Stimulated activated CD4-positive, alpha-beta T cell treated with anti-CD3 and anti-CD28 coated beads, Interleukin-1b, Interleukin-23, amount 100 ng/mL, for 4 hours (primary cell): ENCODE results near the gene KCNAB1.

Experiments
- DNase-seq, 2 donors: peaks; one replicate each; pipeline ENCODE4 v3.0.0-alpha.2; 2020; ENCODE audit warnings: low read depth in 2 of 2

The KCNAB1 gene

DNA sequence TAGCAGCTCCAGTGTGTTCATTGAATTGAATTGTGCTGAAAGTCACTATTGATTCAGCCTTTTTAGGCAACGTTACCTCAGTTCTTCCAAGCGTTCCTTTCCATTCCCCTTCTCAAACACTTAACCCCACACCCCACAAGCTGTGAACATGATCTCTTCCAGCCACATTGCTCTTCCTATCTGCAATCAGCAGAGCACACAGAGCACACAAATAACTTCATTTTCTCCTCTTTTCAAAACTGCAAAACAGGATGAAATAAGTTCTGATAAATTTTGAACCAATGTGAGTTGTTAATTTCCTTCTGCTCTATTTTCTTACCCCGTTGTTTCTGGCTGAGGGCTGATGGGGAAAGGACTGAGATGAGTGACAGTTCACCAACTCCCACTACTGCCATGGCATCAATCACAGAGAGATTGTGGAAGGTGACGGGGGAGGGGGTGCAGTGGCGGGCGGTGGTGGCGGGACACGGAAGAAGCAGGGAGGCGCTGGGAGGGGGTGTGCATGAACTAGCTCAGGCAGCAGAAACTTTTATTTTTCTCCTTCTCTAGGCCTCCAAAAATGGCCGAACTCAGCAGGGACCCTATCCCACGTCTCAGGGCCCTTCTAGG is 287.3 kb downstream of the KCNAB1 start:
- DNase-seq, result no peak

DNA sequence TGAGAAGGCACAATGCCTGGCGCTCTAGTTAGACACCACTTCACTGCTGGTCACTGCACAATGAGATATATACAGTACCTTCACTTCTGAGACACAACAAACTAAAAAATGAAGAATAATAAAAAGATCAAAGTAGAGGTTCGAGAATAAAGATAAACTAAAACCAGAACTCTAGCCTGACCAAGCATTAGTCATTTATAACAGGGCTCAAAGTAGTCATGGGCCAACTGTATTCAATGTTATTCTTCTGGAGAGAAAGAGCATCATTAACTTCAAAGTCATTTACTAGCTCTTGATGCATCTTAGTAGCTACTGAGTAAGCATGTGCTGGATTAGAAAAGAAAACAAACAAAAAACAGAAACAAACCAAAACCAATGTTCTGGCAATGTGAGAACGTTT is 289.3 kb downstream of the KCNAB1 start:
- no peak for DNase-seq

DNA sequence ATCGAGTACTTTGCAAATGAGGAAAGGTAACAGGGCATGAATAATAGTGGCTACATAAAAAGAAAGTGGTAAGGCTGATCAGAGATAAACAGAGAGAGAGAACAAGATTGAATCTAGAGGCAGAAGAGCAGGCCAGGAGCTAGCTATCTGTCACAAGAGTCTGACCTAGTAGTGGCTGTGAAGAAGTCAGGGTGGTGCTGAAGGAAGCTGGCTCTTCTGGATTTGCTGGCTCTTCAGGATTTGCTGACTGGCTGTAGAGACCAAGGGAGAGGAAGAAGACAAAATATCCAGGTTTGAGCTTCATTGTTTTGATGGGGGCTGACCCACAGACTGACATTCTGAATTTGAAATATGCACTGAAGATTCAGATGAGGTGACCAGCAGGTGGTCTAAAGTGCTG is 292.2 kb downstream of the KCNAB1 start:
- no peak for DNase-seq

DNA sequence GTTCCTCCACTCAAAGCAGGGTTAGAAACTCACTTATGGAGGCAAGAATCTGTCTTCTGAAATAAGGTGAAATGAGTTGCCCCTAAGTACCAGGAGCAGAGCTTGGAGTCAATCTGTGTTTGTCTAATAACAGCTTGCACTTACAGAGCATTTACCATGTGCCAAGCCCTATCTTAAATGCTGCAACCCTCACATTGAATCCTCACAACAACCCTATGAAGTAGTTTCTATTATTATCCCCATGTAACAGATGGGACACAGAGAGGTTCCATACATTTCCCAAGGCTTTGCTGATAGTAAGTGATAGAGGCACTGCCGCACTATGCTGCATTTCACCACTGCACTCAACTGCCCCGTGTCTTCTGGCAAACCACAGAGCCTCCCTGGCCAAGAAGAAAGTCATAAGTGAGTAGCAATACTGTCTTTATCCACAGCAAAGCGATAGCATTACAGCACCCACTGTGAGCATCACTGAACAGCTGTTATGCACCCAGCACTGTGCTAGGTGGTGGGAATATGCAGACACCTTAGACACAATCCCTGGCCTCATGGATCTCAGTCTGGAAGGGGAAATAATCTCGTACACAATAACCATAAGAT is 293.0 kb downstream of the KCNAB1 start:
- no peak for DNase-seq

DNA sequence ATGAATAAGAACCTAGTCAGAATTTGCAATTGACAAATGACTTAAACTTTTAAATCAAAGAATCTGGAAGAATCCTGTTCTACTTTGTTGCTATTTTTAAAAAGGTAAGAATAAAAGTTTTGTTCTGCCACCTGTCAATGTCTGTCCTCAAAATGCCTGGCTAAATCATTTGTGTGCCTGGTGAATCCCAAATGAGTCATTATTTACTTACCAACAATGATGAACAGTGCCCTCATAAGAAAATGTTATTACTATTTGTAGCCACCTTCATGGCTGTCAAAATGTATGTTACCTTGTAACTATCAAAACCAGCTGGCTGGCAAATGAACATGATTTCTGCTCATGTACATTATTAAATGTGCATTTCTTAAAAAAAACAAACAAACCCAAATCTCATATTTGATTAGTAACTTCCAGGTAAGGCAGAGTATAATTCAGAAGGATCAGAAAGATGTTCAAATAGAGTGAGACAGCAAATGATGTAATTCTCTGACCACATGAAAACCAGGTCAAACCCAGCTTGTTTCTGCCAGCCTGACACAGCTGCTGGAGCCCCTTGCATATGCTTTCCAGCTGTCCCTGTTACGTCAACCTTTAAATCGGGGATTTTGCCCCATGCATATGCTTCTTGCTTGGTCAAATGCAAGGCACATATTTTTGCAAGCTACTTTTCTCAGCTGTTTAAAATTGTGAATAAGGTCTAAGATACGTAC is 296.6 kb downstream of the KCNAB1 start:
- DNase-seq, result no peak

DNA sequence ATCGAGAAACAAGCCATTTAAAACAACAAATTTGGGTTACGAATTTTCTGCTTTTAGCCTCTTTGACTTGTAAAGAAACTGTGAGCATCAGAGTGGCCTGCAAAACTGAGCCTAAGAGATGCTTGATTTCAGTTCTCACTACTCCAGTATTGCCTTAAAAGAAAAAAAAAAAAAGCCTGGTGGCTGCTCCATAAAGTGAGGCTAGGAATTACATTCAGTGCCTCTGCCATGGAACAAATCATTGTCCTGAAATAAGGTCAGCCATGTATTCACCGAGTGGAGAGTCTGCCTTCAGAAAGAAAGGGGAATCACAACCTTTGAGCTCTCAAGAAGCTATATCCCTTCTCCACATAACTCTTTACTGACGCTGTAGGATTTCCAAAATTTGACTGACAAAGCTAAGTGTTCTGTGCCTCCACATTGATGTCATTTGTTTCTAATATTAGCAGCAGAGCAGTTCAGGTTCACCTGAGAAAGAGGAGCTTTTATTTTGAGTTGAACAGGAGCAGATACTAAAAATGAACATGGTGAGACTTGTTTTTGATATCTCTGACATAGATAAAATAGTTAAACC is 297.3 kb downstream of the KCNAB1 start:
- no peak for DNase-seq

DNA sequence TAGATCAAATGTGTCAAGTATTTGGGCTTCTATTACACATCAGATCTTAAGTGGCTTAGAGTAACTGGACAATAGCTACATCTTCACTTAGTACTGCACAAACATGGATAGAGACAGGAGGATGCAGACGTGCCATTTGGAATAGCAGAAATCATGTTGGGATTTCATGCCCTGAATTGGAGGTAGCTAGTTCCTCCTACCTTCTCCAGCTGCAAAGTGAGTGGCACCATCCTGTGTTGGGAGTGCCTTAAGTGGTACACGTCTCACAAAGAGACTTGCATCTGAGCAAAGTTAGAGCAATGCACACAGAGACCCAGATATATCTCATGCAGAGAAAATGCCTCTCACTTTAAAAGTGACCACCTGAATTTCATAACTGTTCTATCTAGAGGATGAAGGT is 298.1 kb downstream of the KCNAB1 start:
- no peak for DNase-seq

DNA sequence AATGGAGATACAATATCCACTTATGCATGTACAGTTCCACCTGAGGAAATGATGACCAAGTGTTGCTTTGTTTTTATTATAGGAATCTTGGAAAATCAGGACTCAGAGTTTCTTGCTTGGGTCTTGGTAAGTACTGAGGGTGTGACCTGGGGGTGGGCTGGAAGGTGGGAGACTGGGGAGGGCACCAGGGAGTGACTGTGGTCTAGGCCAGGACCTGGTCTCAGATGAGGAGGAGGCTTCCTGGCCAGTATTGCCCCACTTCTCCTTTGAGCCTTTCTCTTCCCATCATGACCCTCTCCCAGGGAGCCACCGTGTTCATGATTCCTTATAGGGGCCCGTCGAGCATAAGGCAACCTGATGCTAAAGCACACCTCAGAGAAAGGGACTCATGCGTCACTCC is 301.2 kb downstream of the KCNAB1 start:
- no peak for DNase-seq

DNA sequence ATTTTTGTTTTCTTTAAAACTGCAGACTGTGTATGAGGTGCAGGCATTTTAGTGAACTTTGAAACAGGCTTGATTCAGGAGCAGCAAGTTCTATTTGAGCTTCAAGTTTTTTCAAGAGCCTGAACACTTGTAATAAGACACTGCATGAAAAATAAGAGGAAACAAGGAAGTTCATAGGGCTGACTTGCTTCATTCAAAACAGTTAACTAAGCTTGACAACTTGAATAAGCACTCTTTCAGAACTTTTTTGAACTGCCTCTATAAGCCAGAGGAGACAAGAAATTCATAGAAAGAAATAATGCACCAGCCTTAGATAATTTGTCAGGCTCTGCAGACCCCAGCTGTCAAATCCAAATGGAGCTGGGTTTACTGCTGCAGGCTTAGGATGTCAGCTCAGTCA is 304.4 kb downstream of the KCNAB1 start:
- no peak for DNase-seq

DNA sequence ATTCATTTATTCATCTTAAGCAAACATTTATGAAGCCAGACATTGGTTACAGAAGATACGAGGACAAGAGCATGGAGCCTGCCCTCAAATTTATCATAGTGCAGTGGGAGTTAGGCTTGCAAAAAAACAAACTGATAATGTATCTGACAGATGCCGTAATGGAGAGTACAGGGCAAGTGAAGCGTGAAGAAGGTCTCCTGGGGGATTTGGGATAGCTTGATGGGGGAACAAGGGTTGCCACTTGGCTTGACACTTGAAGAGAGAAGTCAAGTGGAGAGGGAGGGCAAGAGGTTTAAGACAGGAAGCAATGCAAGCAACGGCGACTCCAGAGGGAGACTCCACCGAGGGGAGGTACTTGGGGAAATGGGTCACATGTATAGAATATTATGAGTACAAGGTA is 305.3 kb downstream of the KCNAB1 start:
- no peak for DNase-seq

DNA sequence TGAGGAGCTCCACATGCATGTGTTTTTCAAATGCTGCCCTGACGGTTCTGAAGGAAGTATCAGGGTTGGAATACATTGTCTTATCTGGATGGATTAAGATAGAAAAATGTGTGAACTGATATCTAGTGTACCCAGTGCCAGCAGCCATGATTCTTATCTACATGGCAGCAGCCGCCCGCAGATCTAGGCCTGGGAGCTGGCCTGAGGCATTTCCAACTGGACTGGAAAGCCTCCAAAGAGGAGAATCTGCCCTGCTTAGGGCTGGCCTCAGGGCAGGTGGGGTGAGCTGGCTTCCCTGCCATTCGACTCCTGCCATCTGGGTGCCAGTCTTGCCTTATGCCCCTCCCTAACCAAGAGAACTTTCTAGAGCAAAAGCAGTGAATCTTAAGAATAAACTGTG is 308.7 kb downstream of the KCNAB1 start:
- DNase-seq, result no peak

DNA sequence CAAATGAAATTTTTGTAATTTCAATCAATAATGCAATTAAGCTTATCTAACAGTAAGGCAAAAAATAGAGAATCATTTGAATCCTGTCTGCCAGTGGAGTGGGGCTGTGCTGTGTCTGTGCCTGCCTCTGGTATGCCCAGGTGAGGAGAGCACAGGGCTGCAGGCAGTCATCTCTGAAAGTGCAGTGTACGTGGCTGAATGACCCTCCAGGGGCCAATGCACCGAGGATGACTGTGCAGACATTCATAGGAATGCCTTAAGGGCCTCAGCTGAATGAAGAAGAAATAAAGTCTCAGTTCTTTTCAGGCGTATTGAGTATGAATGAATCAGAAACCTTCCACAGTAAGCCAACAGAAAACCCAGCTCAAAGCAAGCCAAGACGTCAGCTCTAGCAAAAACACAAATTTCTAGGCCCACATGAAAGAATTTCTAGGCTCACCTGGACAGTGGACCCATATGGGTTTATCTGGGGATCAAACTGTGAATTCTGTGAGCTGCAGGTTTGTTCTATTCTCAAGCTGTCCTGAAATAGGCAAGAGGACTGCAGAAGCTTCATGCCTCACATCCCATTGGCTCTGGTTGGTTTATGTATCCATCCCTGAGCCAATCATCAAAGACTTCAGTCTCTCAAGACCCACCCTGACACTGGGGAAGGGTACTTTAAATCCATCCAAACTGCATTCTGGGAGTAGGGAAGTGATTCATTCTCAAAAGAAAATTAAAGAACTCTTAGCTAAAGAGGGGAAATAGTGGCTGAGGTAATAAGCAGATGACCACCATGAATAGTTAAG is 311.2 kb downstream of the KCNAB1 start:
- no peak for DNase-seq

DNA sequence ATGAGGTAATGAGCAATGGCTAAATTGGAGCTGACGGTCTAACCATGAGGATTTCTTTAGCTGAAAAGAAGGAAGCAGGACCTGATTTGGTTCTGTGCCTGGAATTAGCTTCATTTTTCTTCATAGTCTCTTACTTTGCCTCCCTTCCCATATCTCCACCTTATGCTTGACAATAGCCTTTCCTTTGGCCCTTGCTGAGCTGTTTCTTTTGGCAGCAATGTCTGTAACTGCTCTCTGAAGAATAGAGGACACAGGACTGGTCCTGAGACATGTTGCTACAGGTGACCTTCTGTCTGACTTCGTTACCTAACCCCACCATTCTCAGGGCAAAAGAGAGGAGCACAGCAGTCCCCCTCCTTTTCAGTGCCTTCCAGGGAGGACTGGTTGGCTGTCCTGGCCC is 312.2 kb downstream of the KCNAB1 start:
- DNase-seq, result no peak

DNA sequence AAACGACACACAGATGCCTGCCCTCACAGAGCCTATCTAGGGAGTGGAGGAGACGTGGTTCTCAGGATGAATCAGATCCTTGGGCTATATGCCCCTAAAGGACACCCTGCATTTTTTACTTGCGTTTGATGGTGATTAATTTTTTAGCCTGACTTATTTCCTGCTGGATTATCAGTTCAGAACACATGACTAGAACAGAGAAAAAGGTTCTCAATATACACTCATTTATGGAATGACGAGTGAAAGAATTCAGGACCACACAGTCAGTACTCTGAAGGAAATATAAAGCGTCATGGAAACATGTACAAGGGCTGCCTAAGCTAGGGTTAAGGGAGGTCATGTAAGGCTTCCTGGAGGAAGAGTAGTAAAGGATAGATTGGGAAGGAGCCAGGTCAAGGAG is 312.8 kb downstream of the KCNAB1 start:
- no peak for DNase-seq

DNA sequence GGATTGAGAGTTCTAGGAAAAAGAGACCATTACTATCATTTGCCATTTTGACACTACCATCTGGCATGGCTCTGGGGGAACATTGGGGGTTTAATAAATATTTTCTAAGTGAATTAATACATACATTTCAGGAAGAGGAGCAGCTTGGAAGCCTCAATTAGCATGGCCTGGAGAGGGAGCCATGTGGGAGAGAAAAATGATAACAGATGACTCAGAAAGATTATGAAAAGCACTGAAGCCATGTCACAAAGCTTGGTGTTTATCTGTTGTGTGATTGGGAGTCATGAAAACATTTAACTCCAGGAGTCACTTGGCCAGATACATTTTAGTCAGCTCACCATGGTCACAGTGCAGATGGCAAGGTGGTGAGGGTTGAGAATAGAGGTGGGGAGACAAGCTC is 313.5 kb downstream of the KCNAB1 start:
- DNase-seq, result no peak

DNA sequence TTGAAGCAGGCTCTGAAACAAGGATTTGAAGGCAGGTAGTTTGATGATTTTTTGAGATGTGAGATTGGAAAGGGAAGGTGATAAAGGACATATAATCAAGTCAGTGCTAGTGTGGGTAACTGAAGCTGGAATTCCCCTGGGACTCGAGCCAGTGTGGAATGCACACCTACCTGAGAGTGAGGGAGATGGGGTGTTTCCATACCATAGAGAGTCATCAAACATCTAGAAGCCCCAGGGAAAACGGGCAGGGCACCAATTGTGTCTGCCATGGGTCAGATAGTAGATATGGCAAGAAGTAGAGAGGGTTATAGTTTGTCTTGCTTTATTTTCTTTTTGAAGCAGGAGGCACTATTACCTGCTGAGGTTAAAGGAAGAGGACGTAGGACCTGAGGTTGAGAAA is 314.5 kb downstream of the KCNAB1 start:
- no peak for DNase-seq

DNA sequence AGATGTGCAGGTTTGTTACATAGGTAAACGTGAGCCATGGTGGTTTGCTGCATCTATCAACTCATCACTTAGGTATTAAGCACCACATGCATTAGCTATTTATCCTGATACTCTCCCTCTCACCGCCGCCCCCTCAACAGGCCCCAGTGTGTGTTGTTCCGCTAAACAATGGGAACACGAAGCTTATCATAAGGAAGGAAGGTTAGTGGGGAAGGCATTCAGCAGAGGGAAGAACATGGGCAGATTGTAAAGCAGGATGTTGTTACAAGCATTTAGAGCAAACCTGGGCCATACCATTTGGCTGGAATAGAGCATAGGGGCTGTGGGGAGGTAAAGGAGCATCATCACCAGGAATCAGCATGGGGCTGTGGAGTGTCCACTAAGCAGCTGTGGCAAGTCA is 322.7 kb downstream of the KCNAB1 start:
- DNase-seq, result no peak

DNA sequence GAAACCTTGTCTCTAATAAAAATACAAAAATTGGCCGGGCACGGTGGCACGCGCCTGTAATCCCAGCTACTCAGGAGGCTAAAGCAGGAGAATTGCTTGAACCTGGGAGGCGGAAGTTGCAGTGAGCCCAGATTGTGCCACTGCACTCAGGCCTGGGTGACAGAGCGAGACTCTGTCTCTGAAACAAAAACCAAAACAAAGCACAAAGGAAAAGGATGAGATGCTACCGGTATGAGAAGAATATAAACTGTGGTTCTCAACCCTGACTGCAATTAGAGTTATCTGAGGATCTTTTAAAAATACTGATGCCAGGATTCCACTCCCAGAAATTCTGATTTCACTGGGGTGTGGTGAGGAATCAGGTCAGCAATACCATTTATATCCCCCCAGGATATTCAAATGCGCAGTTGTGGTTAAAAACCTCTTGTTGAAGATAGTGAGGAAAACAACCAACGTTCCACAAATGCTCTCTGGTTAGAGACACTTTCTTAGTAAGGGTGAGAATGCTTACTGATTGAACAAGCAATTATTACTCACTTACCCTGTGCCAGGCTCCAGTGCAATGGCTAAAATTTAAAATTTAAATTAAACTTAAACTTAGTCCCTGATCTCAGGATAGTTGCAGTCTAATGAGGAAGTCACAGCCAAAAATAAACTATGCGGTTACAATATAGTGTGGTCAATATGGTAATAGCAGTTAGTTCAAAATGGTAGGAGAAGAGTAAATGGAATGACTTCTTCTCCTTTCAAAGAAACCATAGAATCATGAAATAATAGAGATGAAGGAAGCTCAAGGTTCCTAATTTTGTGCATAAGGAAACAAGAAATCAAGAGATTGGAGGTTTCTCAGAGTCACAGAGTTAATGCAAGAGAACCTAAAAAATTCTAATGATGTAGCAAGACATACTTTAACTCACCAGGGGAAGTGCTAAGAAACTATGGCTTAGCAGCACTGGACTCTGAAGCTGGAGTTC is 325.0 kb downstream of the KCNAB1 start:
- DNase-seq, result no peak

DNA sequence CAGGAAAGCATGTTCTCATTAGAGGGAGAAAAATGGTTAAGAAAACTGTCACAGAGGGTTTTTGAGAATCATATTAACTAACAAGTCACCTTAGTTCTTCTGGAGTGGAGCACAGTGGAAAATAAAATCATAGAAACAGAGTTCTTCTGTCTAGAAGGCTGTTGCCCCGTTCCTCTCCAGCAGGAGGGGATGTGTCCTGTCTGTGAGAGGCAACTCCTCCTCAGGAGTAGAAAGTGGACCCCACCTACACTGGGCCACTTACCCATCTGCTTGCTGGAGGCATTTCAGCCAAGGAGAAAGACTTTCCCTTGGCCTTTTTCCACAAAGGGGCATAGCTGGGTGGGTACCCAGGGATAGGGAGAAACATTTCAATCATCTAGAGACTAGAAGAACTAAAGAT is 327.9 kb downstream of the KCNAB1 start:
- no peak for DNase-seq

DNA sequence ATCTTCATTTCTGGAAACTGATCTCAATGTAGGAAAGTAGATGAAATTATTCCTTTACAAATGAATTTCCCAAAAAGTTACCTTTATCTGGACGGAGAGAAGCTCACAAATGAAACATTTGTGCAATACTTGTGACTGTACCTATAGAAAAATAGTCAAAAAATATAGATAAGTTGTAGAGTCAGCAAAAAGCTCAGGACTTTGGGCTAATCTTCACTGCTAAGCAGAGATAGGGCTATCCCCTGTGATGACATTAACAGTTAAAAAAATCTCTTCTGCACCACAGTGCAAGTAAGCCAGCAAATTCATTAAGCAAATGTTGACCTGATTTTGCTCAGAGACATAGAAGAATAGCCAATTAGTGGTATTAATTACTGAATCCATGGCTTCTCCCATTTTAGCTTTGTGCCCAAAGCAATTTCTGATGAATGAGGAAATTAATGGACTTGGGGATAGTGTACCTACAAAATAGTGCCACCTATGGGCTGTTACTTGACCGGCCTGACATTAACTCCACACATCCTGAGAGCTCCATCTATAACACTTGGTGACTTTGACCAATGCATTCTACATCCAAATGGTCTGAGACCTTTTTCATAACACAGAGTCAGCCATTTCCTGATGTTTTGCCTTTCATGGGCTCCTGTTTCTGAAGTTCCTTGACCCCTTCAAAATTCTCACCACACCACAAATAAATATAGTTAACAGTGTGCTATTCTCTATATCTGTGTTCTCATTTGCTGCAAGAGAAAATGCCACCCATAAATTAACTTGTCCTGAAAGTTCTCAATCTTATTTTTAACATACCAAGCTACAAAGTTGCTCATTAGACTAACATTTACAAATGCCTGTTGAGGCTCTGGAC is 329.6 kb downstream of the KCNAB1 start:
- no peak for DNase-seq
